HG03108 (cell line): ENCODE results near the gene IL24.
A peak's percentile ranks its signal among the peaks of the same experiment; 100 is the strongest.

Source experiments
- ATAC-seq: cut with Tn5 transposase; IDR thresholded peaks from one replicate; pipeline ENCODE4 v1.9.1; 2021; ENCODE audit warnings: moderate library complexity; ENCODE audit not compliant: unreplicated experiment

The IL24 gene

GRCh38 chr1:206903687-206904086 is 6.4 kb downstream of the IL24 start:
- ATAC-seq: no peak

- ATAC-seq: no peak
Measured at GRCh38 chr1:206904423-206905142, 7.3 kb downstream of the IL24 start.

GRCh38 chr1:206905295-206906164 is 8.3 kb downstream of the IL24 start:
- ATAC-seq: peak; percentile 59

GRCh38 chr1:206907304-206907991 is 10.2 kb downstream of the IL24 start:
- ATAC-seq: no peak

- no peak for ATAC-seq
Measured at GRCh38 chr1:206908038-206908437, 10.8 kb downstream of the IL24 start.

- no peak for ATAC-seq
Measured at GRCh38 chr1:206909161-206909882, 12.1 kb downstream of the IL24 start.

GRCh38 chr1:206909883-206910318 is 12.7 kb downstream of the IL24 start:
- ATAC-seq: no peak

- ATAC-seq: no peak
Measured at GRCh38 chr1:206911064-206911663, 13.9 kb downstream of the IL24 start.

- no peak for ATAC-seq
Measured at GRCh38 chr1:206912445-206913095, 15.3 kb downstream of the IL24 start.

GRCh38 chr1:206913766-206914537 is 16.7 kb downstream of the IL24 start:
- ATAC-seq: no peak

- no peak for ATAC-seq
Measured at GRCh38 chr1:206915030-206915735, 17.9 kb downstream of the IL24 start.

GRCh38 chr1:206916000-206916709 is 18.9 kb downstream of the IL24 start:
- no peak for ATAC-seq

- no peak for ATAC-seq
Measured at GRCh38 chr1:206918076-206918475, 20.8 kb downstream of the IL24 start.

- ATAC-seq: no peak
Measured at GRCh38 chr1:206921772-206922265, 24.6 kb downstream of the IL24 start, which contains the start of gene FCMR. Gene FCMR, minus strand, starts transcription at chr1:206921941. Its CDS starts 87 bp downstream, at chr1:206921854.

GRCh38 chr1:206922524-206922923 is 25.3 kb downstream of the IL24 start:
- ATAC-seq: no peak

- ATAC-seq: peak; percentile 51
Measured at GRCh38 chr1:206923009-206923960, 26.0 kb downstream of the IL24 start.
